Parathyroid adenoma (tissue), 2 donors: Measurements from ENCODE around the gene SCUBE2.

Source experiments
- H2AFZ ChIP-seq: fragments of 300-600 bp; sonication (generic); one replicate; pipeline ENCODE4 v1.7.0; 2017; ENCODE audit warnings: antibody characterized with exemption, mild to moderate bottlenecking
- H3K27ac ChIP-seq: fragments of 300-600 bp; sonication (generic); one replicate; pipeline ENCODE4 v1.7.0; 2017
- H3K27me3 ChIP-seq: fragments of 300-600 bp; sonication (generic); one replicate; pipeline ENCODE4 v1.7.0; 2017; ENCODE audit warnings: low read length; ENCODE audit not compliant: control insufficient read depth, insufficient read depth
- H3K36me3 ChIP-seq: fragments of 300-600 bp; sonication (generic); one replicate; pipeline ENCODE4 v1.7.0; 2017; ENCODE audit warnings: low read length; ENCODE audit not compliant: control insufficient read depth, insufficient read depth
- H3K4me1 ChIP-seq: fragments of 300-600 bp; sonication (generic); one replicate; pipeline ENCODE4 v1.7.0; 2017; ENCODE audit warnings: control low read depth
- H3K4me2 ChIP-seq: fragments of 300-600 bp; sonication (generic); one replicate; pipeline ENCODE4 v1.7.0; 2017; ENCODE audit warnings: low read length
- H3K4me3 ChIP-seq: fragments of 300-600 bp; sonication (generic); one replicate; pipeline ENCODE4 v1.7.0; 2017; ENCODE audit warnings: low read depth, low read length
- H3K79me2 ChIP-seq: fragments of 300-600 bp; sonication (generic); one replicate; pipeline ENCODE4 v1.7.0; 2017; ENCODE audit warnings: control low read depth
- H3K9ac ChIP-seq: fragments of 300-600 bp; sonication (generic); one replicate; pipeline ENCODE4 v1.7.0; 2017; ENCODE audit warnings: mild to moderate bottlenecking
- H3K9me3 ChIP-seq: fragments of 300-600 bp; sonication (generic); one replicate; pipeline ENCODE4 v1.7.0; 2017; ENCODE audit warnings: low read length; ENCODE audit not compliant: control insufficient read depth
- CTCF ChIP-seq: fragments of 300-600 bp; sonication (generic); IDR thresholded peaks from one replicate; pipeline ENCODE4 v1.7.0; 2017; ENCODE audit warnings: antibody characterized with exemption, mild to moderate bottlenecking
- donor health status: primary hyperparathyroidism.

Gene SCUBE2

DNA sequence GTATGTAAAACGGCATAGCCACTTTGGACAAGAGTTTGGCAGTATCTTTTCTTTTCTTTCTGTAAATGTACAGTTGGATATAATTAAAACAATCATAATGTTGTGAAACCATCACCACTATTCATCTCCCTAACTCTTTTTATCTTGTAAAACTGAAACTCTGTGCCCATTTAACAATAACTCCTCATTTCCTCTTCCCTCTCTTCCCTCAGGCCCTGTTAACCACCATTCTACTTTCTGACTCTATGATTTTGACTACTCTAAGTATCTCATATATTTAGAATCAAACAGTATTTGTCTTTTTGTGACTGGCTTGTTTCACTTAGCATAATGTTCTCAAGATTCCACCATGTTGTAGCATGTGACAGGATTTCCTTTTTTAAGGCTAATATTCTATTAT, 10.2 kb downstream of the SCUBE2 start:
- Histone ChIP-seq H3K4me1 (peaks cover 9% of the 10 kb centered on the region), H3K27ac (no peak overlapping the region), H3K4me2 (no peak overlapping the region), H3K9me3 (no peaks in the 10 kb centered on the region), H3K4me3 (no peak overlapping the region), H3K9ac (no peak overlapping the region), H3K27me3 (no peaks in the 10 kb centered on the region), H3K79me2 (no peaks in the 10 kb centered on the region), H2AFZ (no peak overlapping the region), H3K36me3 (no peaks in the 10 kb centered on the region)
- no peak for TF ChIP-seq CTCF

DNA sequence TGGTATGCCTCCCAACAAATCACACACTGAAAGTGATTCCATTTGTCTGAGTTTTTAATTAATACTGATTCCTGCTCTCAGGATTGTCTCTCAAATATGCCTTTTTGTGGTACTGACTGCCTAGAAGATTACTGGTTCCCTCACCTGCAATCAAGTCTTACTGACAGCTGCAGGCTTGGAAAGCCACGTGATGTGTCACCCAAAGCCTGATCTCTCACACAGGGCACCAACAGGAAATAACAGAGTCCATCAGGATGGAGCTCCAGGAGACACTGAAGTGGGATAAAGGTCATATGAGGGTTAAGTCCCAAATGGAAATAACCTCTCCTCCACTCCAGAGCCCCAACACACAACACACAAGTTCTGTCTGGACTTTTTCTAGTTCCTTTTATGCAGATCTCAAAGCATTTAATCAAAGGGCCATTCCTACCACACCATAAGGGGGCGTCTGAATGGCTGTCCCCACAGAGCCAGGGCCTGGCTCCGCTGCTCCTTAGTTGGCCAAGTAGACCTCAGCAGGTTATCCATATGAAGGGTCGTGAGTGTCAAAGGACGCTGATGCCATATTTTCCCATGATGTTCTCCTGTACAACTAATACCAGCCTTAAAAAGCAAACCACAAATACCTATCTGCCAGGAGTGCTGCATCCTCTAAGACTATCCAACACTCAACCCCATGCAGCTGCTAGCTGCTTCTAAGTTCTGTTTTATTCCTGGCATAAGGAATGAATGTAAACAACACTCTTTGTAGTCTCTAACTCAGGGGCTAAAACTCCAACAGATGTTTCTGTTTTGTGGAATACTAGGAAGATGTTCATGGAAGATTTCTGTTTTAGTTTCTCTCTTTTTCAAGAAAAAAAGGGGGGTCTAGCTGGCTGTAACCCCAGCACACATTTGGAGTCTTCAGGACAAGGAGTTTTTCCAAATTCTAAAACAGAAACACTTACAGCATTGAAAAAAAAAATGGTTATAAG, 13.0 kb downstream of the SCUBE2 start:
- TF ChIP-seq CTCF: no peak
- H3K27ac ChIP-seq: no peak overlapping the region

GRCh38 chr11:9077164-9077563, 14.2 kb downstream of the SCUBE2 start:
- peak overlapping the region; percentile 74 for H3K27ac ChIP-seq

More for the DNA sequence above, 13.0 kb downstream of the SCUBE2 start:
- Histone ChIP-seq H3K9me3 (no peaks in the 10 kb centered on the region), H3K79me2 (no peaks in the 10 kb centered on the region), H3K4me2 (no peak overlapping the region), H3K4me1 (peaks cover 13% of the 10 kb centered on the region), H3K9ac (no peak overlapping the region), H3K27me3 (no peaks in the 10 kb centered on the region), H3K4me3 (no peak overlapping the region), H3K36me3 (no peaks in the 10 kb centered on the region), H2AFZ (no peak overlapping the region)

GRCh38 chr11:9076661-9077060, 14.7 kb downstream of the SCUBE2 start:
- Histone ChIP-seq H3K4me1 (peaks cover 13% of the 10 kb centered on the region), H3K27me3 (no peaks in the 10 kb centered on the region), H3K9me3 (no peaks in the 10 kb centered on the region), H2AFZ (no peak overlapping the region), H3K4me3 (no peak overlapping the region), H3K79me2 (no peaks in the 10 kb centered on the region), H3K4me2 (no peak overlapping the region), H3K9ac (no peak overlapping the region), H3K36me3 (no peaks in the 10 kb centered on the region), H3K27ac (peak overlapping the region; percentile 74)
- TF ChIP-seq CTCF: no peak

More at GRCh38 chr11:9077164-9077563, 14.2 kb downstream of the SCUBE2 start:
- no peak overlapping the region for H3K4me3 ChIP-seq
- no peaks in the 10 kb centered on the region for H3K79me2 ChIP-seq
- H3K9ac ChIP-seq: no peak overlapping the region
- no peaks in the 10 kb centered on the region for H3K36me3 ChIP-seq
- TF ChIP-seq CTCF: no peak
- H3K27me3 ChIP-seq: no peaks in the 10 kb centered on the region
- H3K9me3 ChIP-seq: no peaks in the 10 kb centered on the region
- peaks cover 13% of the 10 kb centered on the region for H3K4me1 ChIP-seq
- no peak overlapping the region for H3K4me2 ChIP-seq
- H2AFZ ChIP-seq: peak overlapping the region; percentile 2
